HCT116 (cell line): Measurements from ENCODE around the gene PARP14. TPM values are rescaled to one million over a fixed set of nuclear protein-coding genes. Genes with fewer than 3 reads are reported as not detected.
A peak's percentile ranks its signal among the peaks of the same experiment; 100 is the strongest.
"Not testable (repeated sequence)": the region's sequence is repeated elsewhere in the genome, so short reads cannot be mapped to it uniquely, and the experiment has no call there.

ENCODE experiments used
- ATAC-seq: fragments of 200-7000 bp; cut with Tn5 transposase; 2 replicates; pipeline ENCODE4 v1.9.1; 2020; ENCODE audit warnings: mild to moderate bottlenecking, moderate library complexity
- BruUV-seq: library from RNA; stranded (reverse); fragments of 400-500 nt; replicated peaks from 2 replicates; lab custom pipeline; 2021; lab: Mats Ljungman, UMichigan
- CTCF ChIA-PET: fragments of 300-600 bp; sonication (Branson Sonifier 250); formaldehyde crosslinking; loops from one replicate; lab custom pipeline; 2021; ENCODE audit warnings: antibody characterized with exemption; lab: Charles Lee
- POLR2A ChIA-PET: fragments of 300-600, 350-600 bp; sonication (Branson Sonifier 250); formaldehyde crosslinking; loops from one replicate; lab custom pipeline; 2021; ENCODE audit warnings: antibody characterized with exemption; lab: Charles Lee
- RAD21 ChIA-PET, 2 experiments: fragments of 300-600 bp; sonication (Branson Sonifier 250); formaldehyde crosslinking; loops; one replicate each; lab custom pipeline; 2023; ENCODE audit warnings: low total read pairs in 2 of 2; ENCODE audit not compliant: uncharacterized antibody in 2 of 2, unreplicated experiment in 2 of 2, low non-redundant PET in 1 of 2; lab: Charles Lee
- DNase-seq: peaks from one replicate; pipeline ENCODE4 v3.0.0-alpha.2; 2010; ENCODE audit warnings: low read depth, low spot score
- H2AFZ ChIP-seq: fragments of 200-600 bp; shearing (Covaris generic), sonication (generic); 2 replicates; pipeline ENCODE4 v1.6.1; 2017; ENCODE audit warnings: low read depth, mixed run types, mixed read lengths, antibody characterized with exemption, low read length; ENCODE audit not compliant: poor library complexity, severe bottlenecking
- H3K27ac ChIP-seq: 2 replicates; pipeline ENCODE4 v1.5.1; 2012; ENCODE audit warnings: low read depth, low read length
- H3K27me3 ChIP-seq: fragments of 200-600 bp; sonication (generic); 2 replicates; pipeline ENCODE4 v1.6.1; 2016; ENCODE audit warnings: mixed run types, low read length, mixed read lengths; ENCODE audit not compliant: insufficient read depth
- H3K36me3 ChIP-seq, 2 experiments: fragments of 200-500 bp in 1 of 2; fragments of 200-600 bp in 1 of 2; sonication (Bioruptor generic) in 1 of 2; sonication (generic) in 1 of 2; 2 replicates each; pipeline versions ENCODE4 v1.5.1 to v1.6.1; 2014 to 2016; ENCODE audit warnings: low read length in 2 of 2, inconsistent platforms in 1 of 2, mixed read lengths in 1 of 2, mixed run types in 1 of 2; ENCODE audit not compliant: insufficient read depth in 2 of 2, control insufficient read depth in 1 of 2
- H3K4me1 ChIP-seq, 2 experiments: fragments of 200-600 bp in 1 of 2; sonication (generic) in 1 of 2; 2 replicates each; pipeline versions ENCODE4 v1.5.1 to v1.6.1; 2012 to 2017; ENCODE audit warnings: low read length in 2 of 2, inconsistent platforms in 1 of 2, mild to moderate bottlenecking in 1 of 2, mixed read lengths in 1 of 2, mixed run types in 1 of 2, moderate library complexity in 1 of 2; ENCODE audit not compliant: insufficient read depth in 2 of 2, control insufficient read depth in 1 of 2
- H3K4me2 ChIP-seq: fragments of 200-600 bp; sonication (generic); 2 replicates; pipeline ENCODE4 v1.6.1; 2017; ENCODE audit warnings: mixed run types, low read length, mixed read lengths
- H3K4me3 ChIP-seq, 2 experiments: fragments of 200-600 bp in 1 of 2; sonication (generic) in 1 of 2; replicated peaks in 1 of 2; 2 replicates each; pipeline ENCODE4 v1.5.1; 2011 to 2016; ENCODE audit warnings: low read length in 2 of 2, control low read depth in 1 of 2, low read depth in 1 of 2, mild to moderate bottlenecking in 1 of 2, mixed read lengths in 1 of 2, mixed run types in 1 of 2
- H3K79me2 ChIP-seq: fragments of 200-600 bp; sonication (generic); 2 replicates; pipeline ENCODE4 v1.6.1; 2017; ENCODE audit warnings: mild to moderate bottlenecking, mixed run types, low read length, moderate library complexity, mixed read lengths; ENCODE audit not compliant: insufficient read depth
- H3K9ac ChIP-seq: fragments of 200-600 bp; sonication (generic); 2 replicates; pipeline ENCODE4 v1.6.1; 2016; ENCODE audit warnings: low read length, mixed read lengths
- H3K9me2 ChIP-seq: fragments of 200-600 bp; sonication (generic), shearing (Covaris generic); 2 replicates; pipeline ENCODE4 v1.6.1; 2017; ENCODE audit warnings: mixed run types, mild to moderate bottlenecking, moderate library complexity; ENCODE audit not compliant: insufficient read depth
- H3K9me3 ChIP-seq, 2 experiments: fragments of 200-500 bp in 1 of 2; fragments of 200-600 bp in 1 of 2; sonication (Bioruptor generic) in 1 of 2; sonication (generic) in 1 of 2; 2 replicates each; pipeline ENCODE4 v1.6.1; 2014 to 2017; ENCODE audit warnings: low read length in 2 of 2, mixed read lengths in 2 of 2, inconsistent platforms in 1 of 2, low read depth in 1 of 2, mild to moderate bottlenecking in 1 of 2, mixed run types in 1 of 2, moderate library complexity in 1 of 2; ENCODE audit not compliant: control insufficient read depth in 1 of 2, insufficient read depth in 1 of 2
- H4K20me1 ChIP-seq: fragments of 200-600 bp; sonication (generic), shearing (Covaris generic); 2 replicates; pipeline ENCODE4 v1.6.1; 2017; ENCODE audit warnings: mixed run types, mild to moderate bottlenecking, moderate library complexity; ENCODE audit not compliant: insufficient read depth
- ATF3 ChIP-seq: IDR thresholded peaks from 2 replicates; pipeline ENCODE4 v1.6.1; 2012
- CEBPB ChIP-seq: IDR thresholded peaks from 2 replicates; pipeline ENCODE4 v1.6.1; 2012; ENCODE audit warnings: low read depth
- EZH2 ChIP-seq: fragments of 200-600 bp; sonication (generic); IDR thresholded peaks from 2 replicates; pipeline ENCODE4 v1.6.1; 2017; ENCODE audit warnings: antibody characterized with exemption, mixed run types
- EZH2phosphoT487 ChIP-seq: fragments of 200-600 bp; IDR thresholded peaks from 2 replicates; pipeline ENCODE4 v1.6.1; 2018; ENCODE audit warnings: antibody characterized with exemption, borderline replicate concordance
- REST ChIP-seq: IDR thresholded peaks from 2 replicates; pipeline ENCODE4 v1.6.1; 2012; ENCODE audit warnings: low read depth
- SP1 ChIP-seq: IDR thresholded peaks from 2 replicates; pipeline ENCODE4 v1.6.1; 2012; ENCODE audit warnings: low read depth
- intact Hi-C: fragments of 100-400 bp; cut with micrococcal nuclease; formaldehyde crosslinking; loops from 2 replicates; pipeline ENCODE4 v1.10.0; 2022
- total RNA-seq: library from RNA; stranded (reverse); gene quantifications from one replicate; pipeline ENCODE4 v1.2.1, GENCODE V29; 2021; ENCODE audit not compliant: unreplicated experiment

PARP14 gene
- total RNA-seq, 1 experiment from 2014 or later = 12.2 TPM

- peaks cover 7% of the 10 kb centered on the region; the same call in 1 of the 2 replicates for H3K79me2 ChIP-seq
- no peak for ATAC-seq
- no peak for DNase-seq
- BruUV-seq = no TSS peak
- H2AFZ ChIP-seq = no peak overlapping the region
- intact Hi-C loops = no loop called here
- TF ChIP-seq EZH2 (no peak), SP1 (no peak), REST (no peak), CEBPB (no peak), EZH2phosphoT487 (no peak), ATF3 (no peak)
- peak overlapping the region; percentile 77 to 85 for H3K4me3 ChIP-seq
- no peaks in the 10 kb centered on the region for H3K9me3 ChIP-seq
- H3K27ac ChIP-seq = no peak overlapping the region; the same call in 1 of the 2 replicates
- peak overlapping the region; percentile 93 for H3K4me2 ChIP-seq
- CTCF ChIA-PET = no interaction called here
- RAD21 ChIA-PET = no interaction called here
- H3K9ac ChIP-seq = peak overlapping the region; percentile 84; the same call in 1 of the 2 replicates
- peaks cover 13 to 29% of the 10 kb centered on the region in 2 experiments; a peak in 3 of 4 replicates for H3K4me1 ChIP-seq
- H3K9me2 ChIP-seq = no peaks in the 10 kb centered on the region
- POLR2A ChIA-PET = no interaction called here
- no peaks in the 10 kb centered on the region for H4K20me1 ChIP-seq
- H3K36me3 ChIP-seq = peaks cover 0 to 3% of the 10 kb centered on the region in 2 experiments; a peak in 1 of 4 replicates
- no peaks in the 10 kb centered on the region for H3K27me3 ChIP-seq
Measured at GRCh38 chr3:122681974-122682409, 1.4 kb downstream of the PARP14 start.

- H3K79me2 ChIP-seq, CTCF ChIA-PET, H3K27ac ChIP-seq, DNase-seq, H3K9me2 ChIP-seq, H3K27me3 ChIP-seq, H3K9me3 ChIP-seq, ATAC-seq, H4K20me1 ChIP-seq, BruUV-seq, H3K9ac ChIP-seq, H3K4me3 ChIP-seq, H2AFZ ChIP-seq, POLR2A ChIA-PET, H3K4me2 ChIP-seq, intact Hi-C loops, RAD21 ChIA-PET: not testable (repeated sequence)
- H3K36me3 ChIP-seq = peaks cover 0 to 11% of the 10 kb centered on the region in 2 experiments; a peak in 1 of 4 replicates
- H3K4me1 ChIP-seq = peaks cover 13 to 29% of the 10 kb centered on the region in 2 experiments; a peak in 3 of 4 replicates
Measured at GRCh38 chr3:122682778-122683411, 2.3 kb downstream of the PARP14 start.
